Neural progenitor cell (in vitro differentiated cells): ENCODE results near the gene TSC2. TPM values are rescaled to one million over a fixed set of nuclear protein-coding genes. Genes with fewer than 3 reads are reported as not detected.

Experiments
- DNase-seq: peaks from one replicate; pipeline ENCODE4 v3.0.0-alpha.2; 2016; ENCODE audit warnings: low spot score
- H2AFZ ChIP-seq: fragments of 200-600 bp; sonication (generic); replicated peaks from 2 replicates; pipeline ENCODE4 v1.6.1; 2016; ENCODE audit warnings: antibody characterized with exemption
- H3F3A ChIP-seq: fragments of 200-600 bp; sonication (generic); 2 replicates; pipeline ENCODE4 v1.6.1; 2016; ENCODE audit warnings: antibody characterized with exemption, low read depth
- H3K27ac ChIP-seq: fragments of 200-600 bp; sonication (generic); 2 replicates; pipeline ENCODE4 v1.5.1; 2016; ENCODE audit warnings: mild to moderate bottlenecking
- H3K27me3 ChIP-seq: fragments of 200-600 bp; sonication (generic); 2 replicates; pipeline ENCODE4 v1.6.1; 2016; ENCODE audit warnings: mild to moderate bottlenecking, moderate library complexity
- H3K36me3 ChIP-seq: fragments of 200-600 bp; sonication (generic); 2 replicates; pipeline ENCODE4 v1.5.1; 2016
- H3K4me1 ChIP-seq: fragments of 200-600 bp; sonication (generic); 2 replicates; pipeline ENCODE4 v1.6.1; 2016; ENCODE audit warnings: mixed run types
- H3K4me2 ChIP-seq: fragments of 200-600 bp; sonication (generic); 2 replicates; pipeline ENCODE4 v1.6.1; 2016
- H3K4me3 ChIP-seq: fragments of 200-600 bp; sonication (generic); 2 replicates; pipeline ENCODE4 v1.5.1; 2016
- H3K79me2 ChIP-seq: fragments of 200-600 bp; sonication (generic); 2 replicates; pipeline ENCODE4 v1.6.1; 2016; ENCODE audit warnings: low read depth
- H3K9ac ChIP-seq: fragments of 200-600 bp; sonication (generic); 2 replicates; pipeline ENCODE4 v1.6.1; 2016
- H3K9me3 ChIP-seq: fragments of 200-600 bp; sonication (generic); 2 replicates; pipeline ENCODE4 v1.5.1; 2016; ENCODE audit warnings: low read depth
- H4K20me1 ChIP-seq: fragments of 200-600 bp; sonication (generic); 2 replicates; pipeline ENCODE4 v1.6.1; 2016; ENCODE audit warnings: low read depth
- H3K27ac Mint-ChIP-seq: 3 replicates; pipeline ENCODE4 v1.8.0; 2021; ENCODE audit warnings: mixed read lengths
- H3K27me3 Mint-ChIP-seq: 2 replicates; pipeline ENCODE4 v1.8.0; 2022; ENCODE audit warnings: low read depth, mild to moderate bottlenecking, inconsistent platforms, moderate library complexity, mixed read lengths; ENCODE audit not compliant: insufficient read depth
- H3K36me3 Mint-ChIP-seq: 3 replicates; pipeline ENCODE4 v1.8.0; 2021; ENCODE audit warnings: mixed read lengths
- H3K4me1 Mint-ChIP-seq: 3 replicates; pipeline ENCODE4 v1.8.0; 2021; ENCODE audit warnings: mixed read lengths
- H3K4me3 Mint-ChIP-seq: 3 replicates; pipeline ENCODE4 v1.8.0; 2021; ENCODE audit warnings: mild to moderate bottlenecking, moderate library complexity, mixed read lengths
- H3K9me3 Mint-ChIP-seq: 3 replicates; pipeline ENCODE4 v1.8.0; 2020; ENCODE audit warnings: mixed read lengths
- CTCF ChIP-seq: fragments of 200-600 bp; sonication (generic); IDR thresholded peaks from 2 replicates; pipeline ENCODE4 v1.5.1; 2017; ENCODE audit warnings: antibody characterized with exemption, mild to moderate bottlenecking
- EZH2 ChIP-seq: fragments of 200-600 bp; sonication (generic); IDR thresholded peaks from 2 replicates; pipeline ENCODE4 v1.6.1; 2017; ENCODE audit warnings: antibody characterized with exemption, mild to moderate bottlenecking, moderate library complexity
- EZH2phosphoT487 ChIP-seq: fragments of 200-600 bp; sonication (generic); IDR thresholded peaks from 2 replicates; pipeline ENCODE4 v1.6.1; 2017; ENCODE audit warnings: antibody characterized with exemption
- total RNA-seq: library from RNA; depleted of rRNA; stranded (reverse); fragments of >200 nt; gene quantifications from 2 replicates; pipeline ENCODE4 v1.2.3, GENCODE V29; 2015; ENCODE audit warnings: low replicate concordance

TSC2 gene
- total RNA-seq, 1 donor from 2014 or later, result 55.1 TPM

- no peaks in the 10 kb centered on the region for H3K9me3 Mint-ChIP-seq
- H3K4me1 ChIP-seq, result no peaks in the 10 kb centered on the region
- H4K20me1 ChIP-seq, result no peaks in the 10 kb centered on the region
- H3K27ac Mint-ChIP-seq, result no peak overlapping the region
- H3K36me3 Mint-ChIP-seq, result peaks cover 6% of the 10 kb centered on the region
- no peaks in the 10 kb centered on the region for H3K4me1 Mint-ChIP-seq
- TF ChIP-seq CTCF, result no peak
- no peak for TF ChIP-seq EZH2
- TF ChIP-seq EZH2phosphoT487, result no peak
- no peaks in the 10 kb centered on the region for H3K36me3 ChIP-seq
- peaks cover 6% of the 10 kb centered on the region for H3K27me3 Mint-ChIP-seq
- DNase-seq, result no peak
- H3K9me3 ChIP-seq, result no peaks in the 10 kb centered on the region
- no peaks in the 10 kb centered on the region for H3K79me2 ChIP-seq
- no peak overlapping the region for H3K4me2 ChIP-seq
- no peaks in the 10 kb centered on the region for H3F3A ChIP-seq
- H3K9ac ChIP-seq, result no peak overlapping the region
- H2AFZ ChIP-seq, result no peak overlapping the region
- H3K27ac ChIP-seq, result no peak overlapping the region
- no peak overlapping the region for H3K4me3 Mint-ChIP-seq
- H3K27me3 ChIP-seq, result no peaks in the 10 kb centered on the region
- no peak overlapping the region for H3K4me3 ChIP-seq
Measured at GRCh38 chr16:2077016-2077415, 29.2 kb downstream of the TSC2 start.

- Mint-ChIP-seq H3K36me3 (peaks cover 6% of the 10 kb centered on the region), H3K27ac (no peak overlapping the region), H3K4me1 (peaks cover 4% of the 10 kb centered on the region), H3K27me3 (peaks cover 6% of the 10 kb centered on the region), H3K9me3 (no peaks in the 10 kb centered on the region), H3K4me3 (no peak overlapping the region)
- Histone ChIP-seq H3K4me1 (no peaks in the 10 kb centered on the region), H3K9ac (no peak overlapping the region), H4K20me1 (no peaks in the 10 kb centered on the region), H3K79me2 (no peaks in the 10 kb centered on the region), H3K4me3 (no peak overlapping the region), H3F3A (no peaks in the 10 kb centered on the region), H3K27ac (no peak overlapping the region), H3K27me3 (no peaks in the 10 kb centered on the region), H2AFZ (no peak overlapping the region), H3K36me3 (no peaks in the 10 kb centered on the region), H3K4me2 (no peak overlapping the region), H3K9me3 (no peaks in the 10 kb centered on the region)
- no peak for DNase-seq
- TF ChIP-seq EZH2phosphoT487 (no peak), EZH2 (no peak), CTCF (no peak)
Measured at GRCh38 chr16:2077696-2078095, 29.9 kb downstream of the TSC2 start.

GRCh38 chr16:2078096-2078495 lies 30.3 kb downstream of the TSC2 start:
- no peaks in the 10 kb centered on the region for H3K79me2 ChIP-seq
- Mint-ChIP-seq H3K27ac (no peak overlapping the region), H3K4me3 (no peak overlapping the region), H3K36me3 (peaks cover 6% of the 10 kb centered on the region), H3K27me3 (peaks cover 6% of the 10 kb centered on the region), H3K9me3 (no peaks in the 10 kb centered on the region), H3K4me1 (peaks cover 4% of the 10 kb centered on the region)
- no peaks in the 10 kb centered on the region for H3K4me1 ChIP-seq
- no peaks in the 10 kb centered on the region for H3F3A ChIP-seq
- no peak overlapping the region for H2AFZ ChIP-seq
- no peak for TF ChIP-seq EZH2
- no peak for TF ChIP-seq CTCF
- no peak for TF ChIP-seq EZH2phosphoT487
- no peaks in the 10 kb centered on the region for H3K27me3 ChIP-seq
- H3K9ac ChIP-seq, result no peak overlapping the region
- no peak overlapping the region for H3K4me3 ChIP-seq
- no peak overlapping the region for H3K27ac ChIP-seq
- H4K20me1 ChIP-seq, result no peaks in the 10 kb centered on the region
- no peaks in the 10 kb centered on the region for H3K36me3 ChIP-seq
- H3K9me3 ChIP-seq, result no peaks in the 10 kb centered on the region
- no peak overlapping the region for H3K4me2 ChIP-seq
- no peak for DNase-seq
